Measurements from ENCODE around the gene PIM3. TPM values are rescaled to one million over a fixed set of nuclear protein-coding genes. Genes with fewer than 3 reads are reported as not detected.

PIM3 gene
- total RNA-seq, 1 donor from 2014 or later = 94.7 TPM

DNA sequence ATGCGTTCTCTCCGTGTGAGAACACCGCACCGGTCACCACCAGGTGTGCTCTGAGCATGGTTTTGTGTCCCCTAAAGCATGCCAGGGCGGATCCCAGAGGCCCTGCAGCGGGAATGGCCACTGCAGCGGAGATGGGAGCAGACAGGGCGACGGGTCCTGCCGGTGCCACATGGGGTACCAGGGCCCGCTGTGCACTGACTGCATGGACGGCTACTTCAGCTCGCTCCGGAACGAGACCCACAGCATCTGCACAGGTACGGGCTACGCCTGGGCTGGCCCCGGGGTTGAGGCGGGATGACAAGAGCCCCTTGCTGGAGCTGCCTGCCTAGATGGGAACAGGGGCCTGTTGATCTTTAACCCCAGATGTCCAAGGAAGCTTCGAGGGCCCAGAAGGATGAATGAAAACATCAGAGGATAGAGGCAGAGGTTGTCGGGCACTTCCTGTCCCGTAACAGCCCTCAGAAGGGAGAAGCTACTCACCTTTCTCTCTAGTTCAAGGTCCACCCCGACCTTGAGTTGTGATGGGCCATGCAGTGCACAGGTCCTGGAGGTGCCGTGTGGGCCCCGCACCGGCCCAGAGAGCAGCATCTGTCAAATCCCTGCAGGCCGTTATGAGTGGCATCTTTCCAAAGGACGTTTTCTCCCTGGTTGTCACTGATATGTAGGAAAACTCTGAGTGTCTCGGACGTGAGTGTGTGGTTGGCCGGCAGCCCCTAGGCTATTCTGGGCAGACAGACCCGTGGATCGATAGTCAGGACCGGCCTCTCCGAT, 38.9 kb upstream of the PIM3 start:
- H3K27me3 ChIP-seq (ENCODE audit: low read depth) = no peaks in the 10 kb centered on the region
- DNase-seq (peak; percentile 41), ATAC-seq (no peak)
- H3K4me1 ChIP-seq = peaks cover 21% of the 10 kb centered on the region
- no peak overlapping the region for H3K4me3 ChIP-seq
- TF ChIP-seq, protein P1, sequence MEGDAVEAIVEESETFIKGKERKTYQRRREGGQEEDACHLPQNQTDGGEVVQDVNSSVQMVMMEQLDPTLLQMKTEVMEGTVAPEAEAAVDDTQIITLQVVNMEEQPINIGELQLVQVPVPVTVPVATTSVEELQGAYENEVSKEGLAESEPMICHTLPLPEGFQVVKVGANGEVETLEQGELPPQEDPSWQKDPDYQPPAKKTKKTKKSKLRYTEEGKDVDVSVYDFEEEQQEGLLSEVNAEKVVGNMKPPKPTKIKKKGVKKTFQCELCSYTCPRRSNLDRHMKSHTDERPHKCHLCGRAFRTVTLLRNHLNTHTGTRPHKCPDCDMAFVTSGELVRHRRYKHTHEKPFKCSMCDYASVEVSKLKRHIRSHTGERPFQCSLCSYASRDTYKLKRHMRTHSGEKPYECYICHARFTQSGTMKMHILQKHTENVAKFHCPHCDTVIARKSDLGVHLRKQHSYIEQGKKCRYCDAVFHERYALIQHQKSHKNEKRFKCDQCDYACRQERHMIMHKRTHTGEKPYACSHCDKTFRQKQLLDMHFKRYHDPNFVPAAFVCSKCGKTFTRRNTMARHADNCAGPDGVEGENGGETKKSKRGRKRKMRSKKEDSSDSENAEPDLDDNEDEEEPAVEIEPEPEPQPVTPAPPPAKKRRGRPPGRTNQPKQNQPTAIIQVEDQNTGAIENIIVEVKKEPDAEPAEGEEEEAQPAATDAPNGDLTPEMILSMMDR (IDR thresholded peaks at IDR 0.05) = no peak
- intact Hi-C loops (cut with DNase I) = loop anchor here (10.0 kb wide), 1 partner anchor 113 kb away; no protein-coding TSS in a partner anchor
- H3K36me3 ChIP-seq = peaks cover 26% of the 10 kb centered on the region
- no peak overlapping the region for H3K27ac ChIP-seq
- no peaks in the 10 kb centered on the region for H3K9me3 ChIP-seq

DNA sequence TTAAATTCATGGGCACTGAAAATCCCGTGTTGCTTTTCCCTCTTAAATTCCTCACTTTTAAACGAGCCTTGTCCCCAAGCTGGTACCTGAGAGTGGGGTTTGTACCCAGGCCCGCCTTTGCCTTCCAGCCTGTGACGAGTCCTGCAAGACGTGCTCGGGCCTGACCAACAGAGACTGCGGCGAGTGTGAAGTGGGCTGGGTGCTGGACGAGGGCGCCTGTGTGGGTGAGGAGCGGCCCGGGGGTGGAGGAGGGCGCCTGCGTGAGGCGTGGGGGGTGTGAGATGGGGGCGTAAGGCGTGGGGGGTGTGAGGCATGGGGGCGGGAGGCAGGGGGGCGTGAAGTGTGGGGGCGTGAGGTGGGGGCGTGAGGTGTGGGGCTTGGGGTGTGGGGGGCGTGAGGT, 38.1 kb upstream of the PIM3 start:
- Histone ChIP-seq H3K9me3 (no peaks in the 10 kb centered on the region), H3K4me1 (peaks cover 13% of the 10 kb centered on the region), H3K27ac (no peak overlapping the region), H3K27me3 (ENCODE audit: low read depth) (no peaks in the 10 kb centered on the region), H3K4me3 (no peak overlapping the region), H3K36me3 (peaks cover 26% of the 10 kb centered on the region)
- intact Hi-C loops (cut with DNase I) = loop anchor here (10.0 kb wide), 1 partner anchor 112 kb away; no protein-coding TSS in a partner anchor
- TF ChIP-seq, protein P1 (IDR thresholded peaks at IDR 0.05) = no peak
- DNase-seq = peak; percentile 43
- no peak for ATAC-seq

DNA sequence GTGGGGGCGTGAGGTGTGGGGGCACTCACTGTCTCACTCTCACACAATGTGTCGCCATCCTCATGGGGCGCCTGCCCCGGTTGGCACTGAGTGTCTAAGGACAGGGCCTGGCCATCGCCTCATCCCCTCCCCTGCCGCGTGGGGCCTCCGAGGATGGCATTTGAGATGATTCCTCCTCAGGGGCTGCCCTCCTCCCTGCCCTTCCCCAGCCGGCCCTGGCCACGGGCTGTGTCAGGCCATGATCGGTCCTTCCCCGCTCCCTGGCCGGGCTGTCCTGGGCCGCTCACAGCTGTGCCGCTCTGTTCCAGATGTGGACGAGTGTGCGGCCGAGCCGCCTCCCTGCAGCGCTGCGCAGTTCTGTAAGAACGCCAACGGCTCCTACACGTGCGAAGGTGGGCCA, 37.6 kb upstream of the PIM3 start:
- TF ChIP-seq, protein P1 (IDR thresholded peaks at IDR 0.05) = no peak
- intact Hi-C loops (cut with DNase I) = loop anchor here (10.0 kb wide), 1 partner anchor 112 kb away; no protein-coding TSS in a partner anchor
- Histone ChIP-seq H3K4me3 (no peak overlapping the region), H3K27ac (no peak overlapping the region), H3K36me3 (peaks cover 26% of the 10 kb centered on the region), H3K9me3 (no peaks in the 10 kb centered on the region), H3K4me1 (peaks cover 11% of the 10 kb centered on the region), H3K27me3 (ENCODE audit: low read depth) (no peaks in the 10 kb centered on the region)
- DNase-seq (peak; percentile 43), ATAC-seq (no peak)

DNA sequence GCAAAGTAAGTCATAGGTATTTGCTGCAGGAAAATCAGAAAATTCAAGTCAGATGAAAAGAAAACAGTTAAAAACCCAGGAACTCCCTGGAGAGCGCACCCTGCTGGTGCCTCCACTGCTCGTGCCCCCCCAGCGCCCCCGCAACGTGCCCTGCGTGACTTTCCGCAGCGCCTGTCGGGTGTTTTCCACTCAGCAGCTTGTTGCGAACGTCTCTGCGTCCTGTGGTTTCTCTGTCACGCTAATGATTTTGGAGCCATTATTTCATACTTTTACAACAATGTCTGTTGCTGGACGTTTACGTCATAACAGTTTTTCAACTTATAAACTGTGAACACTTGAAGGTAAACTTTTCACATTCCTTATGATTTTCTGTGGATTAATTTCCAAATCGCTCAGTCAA, 37.1 kb upstream of the PIM3 start:
- intact Hi-C loops (cut with DNase I) = loop anchor here (10.0 kb wide), 1 partner anchor 111 kb away; no protein-coding TSS in a partner anchor
- H3K4me1 ChIP-seq = peaks cover 11% of the 10 kb centered on the region
- no peak overlapping the region for H3K4me3 ChIP-seq
- no peak for ATAC-seq
- H3K27me3 ChIP-seq (ENCODE audit: low read depth) = no peaks in the 10 kb centered on the region
- no peak for DNase-seq
- TF ChIP-seq, protein P1 (IDR thresholded peaks at IDR 0.05) = no peak
- H3K27ac ChIP-seq = no peak overlapping the region
- peaks cover 26% of the 10 kb centered on the region for H3K36me3 ChIP-seq
- H3K9me3 ChIP-seq = no peaks in the 10 kb centered on the region

DNA sequence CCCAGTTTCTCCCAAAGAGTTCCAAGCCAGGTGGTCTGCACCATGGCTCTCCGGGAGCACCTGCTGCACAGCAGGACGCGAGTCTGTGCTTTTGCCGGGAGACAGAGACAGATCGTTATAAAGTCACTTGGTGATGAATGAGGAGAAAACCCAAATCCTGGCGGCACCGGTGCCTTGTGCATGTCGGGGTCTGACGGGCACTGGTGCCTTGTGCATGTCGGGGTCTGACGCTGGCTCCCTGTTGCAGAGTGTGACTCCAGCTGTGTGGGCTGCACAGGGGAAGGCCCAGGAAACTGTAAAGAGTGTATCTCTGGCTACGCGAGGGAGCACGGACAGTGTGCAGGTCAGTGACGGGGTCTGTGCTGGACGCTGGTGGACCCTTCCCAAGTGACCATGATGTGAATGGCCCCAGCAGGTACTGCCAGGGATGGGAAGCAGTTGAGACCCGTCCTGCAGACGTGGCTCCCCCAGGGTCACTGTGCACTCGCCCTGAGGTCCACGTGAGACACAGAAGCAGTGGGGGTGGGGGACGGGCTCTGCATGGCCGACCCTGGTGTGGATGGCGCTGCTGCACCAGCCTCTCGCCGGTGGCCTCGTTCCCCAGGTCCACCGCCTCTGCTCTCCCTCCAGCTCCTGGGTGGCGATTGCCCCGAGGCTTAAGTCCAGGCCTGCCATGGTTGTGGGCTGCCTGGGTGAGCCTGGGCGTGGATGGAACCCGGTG, 36.3 kb upstream of the PIM3 start:
- Histone ChIP-seq H3K9me3 (no peaks in the 10 kb centered on the region), H3K36me3 (peaks cover 26% of the 10 kb centered on the region), H3K4me3 (no peak overlapping the region), H3K4me1 (peaks cover 6% of the 10 kb centered on the region), H3K27me3 (ENCODE audit: low read depth) (peaks cover 8% of the 10 kb centered on the region), H3K27ac (no peak overlapping the region)
- TF ChIP-seq, protein P1 (IDR thresholded peaks at IDR 0.05) = no peak
- intact Hi-C loops (cut with DNase I) = loop anchor here (10.0 kb wide), 1 partner anchor 111 kb away; no protein-coding TSS in a partner anchor
- no peak for DNase-seq
- no peak for ATAC-seq

Data from lower lobe of right lung (tissue), 2 donors.